ENCODE results near the gene RLN2. TPM values are rescaled to one million over a fixed set of nuclear protein-coding genes. Genes with fewer than 3 reads are reported as not detected.
"Not testable (repeated sequence)": the region's sequence is repeated elsewhere in the genome, so short reads cannot be mapped to it uniquely, and the experiment has no call there.

Gene RLN2, protein sequence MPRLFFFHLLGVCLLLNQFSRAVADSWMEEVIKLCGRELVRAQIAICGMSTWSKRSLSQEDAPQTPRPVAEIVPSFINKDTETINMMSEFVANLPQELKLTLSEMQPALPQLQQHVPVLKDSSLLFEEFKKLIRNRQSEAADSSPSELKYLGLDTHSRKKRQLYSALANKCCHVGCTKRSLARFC
- total RNA-seq: 1 to 10 TPM; 2.1 to 4.0 TPM

DNA sequence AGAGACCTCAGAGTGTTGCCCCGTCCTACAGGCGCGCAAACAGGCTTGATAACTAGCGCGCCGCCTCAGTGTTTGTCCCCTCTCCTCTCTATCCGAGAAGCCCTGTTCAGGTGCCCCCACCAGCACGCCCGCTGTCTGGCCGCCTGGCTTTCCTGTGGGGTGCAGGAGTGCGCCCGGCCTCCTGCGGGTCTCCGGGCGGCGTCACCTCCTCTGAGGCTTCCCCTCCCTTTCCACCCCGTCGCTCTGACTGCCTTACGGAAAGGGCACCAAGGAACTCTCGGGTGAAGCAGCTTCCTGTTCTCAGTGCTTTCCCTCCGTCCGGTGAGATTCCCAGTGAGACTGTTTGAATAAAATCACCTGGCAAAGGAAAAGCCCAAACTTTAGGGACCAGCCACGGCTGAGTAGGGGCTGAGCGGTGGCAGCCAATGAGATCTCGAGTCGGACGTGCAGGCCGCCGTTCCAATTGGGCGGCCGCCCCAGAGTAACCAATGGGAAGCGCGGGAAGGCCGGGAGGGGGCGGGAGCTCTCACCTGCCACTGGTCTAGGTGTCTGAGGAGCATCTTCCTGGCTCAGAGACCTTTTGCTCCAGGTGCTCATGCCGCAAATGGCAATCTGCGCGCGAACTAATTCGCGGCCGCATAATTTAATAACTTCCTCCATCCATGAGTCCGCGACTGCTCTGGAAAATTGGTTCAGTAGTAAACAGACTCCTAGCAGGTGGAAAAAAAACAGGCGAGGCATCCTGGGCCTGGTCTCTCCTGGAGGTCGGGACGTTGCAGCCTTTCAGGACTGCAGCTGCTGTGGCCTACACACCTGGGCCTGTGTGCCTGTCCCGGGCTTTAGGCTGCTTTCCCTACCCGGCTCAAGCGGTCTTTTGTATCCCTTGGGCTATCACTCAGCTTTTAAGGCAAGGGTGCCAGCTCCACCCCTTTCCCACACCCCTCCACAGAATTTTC is at the start of gene RLN2:
Gene RLN2, minus strand, starts transcription at position 877 of the 956 bp plus-strand sequence. Its CDS starts 136 bp downstream, at position 741.
- CTCF ChIA-PET; H3K36me3 Mint-ChIP-seq; DNase-seq; H3K27me3 Mint-ChIP-seq; H3K9me3 Mint-ChIP-seq (ENCODE audit: low read depth): not testable (repeated sequence)
- Mint-ChIP-seq H3K4me3 (peak within 1 kb of the TSS; percentile 41), H3K4me1 (peaks cover 28% of the 10 kb centered on the region), H3K27ac (peak within 1 kb of the TSS; percentile 12)
- ATAC-seq: peak; percentile 100

DNA sequence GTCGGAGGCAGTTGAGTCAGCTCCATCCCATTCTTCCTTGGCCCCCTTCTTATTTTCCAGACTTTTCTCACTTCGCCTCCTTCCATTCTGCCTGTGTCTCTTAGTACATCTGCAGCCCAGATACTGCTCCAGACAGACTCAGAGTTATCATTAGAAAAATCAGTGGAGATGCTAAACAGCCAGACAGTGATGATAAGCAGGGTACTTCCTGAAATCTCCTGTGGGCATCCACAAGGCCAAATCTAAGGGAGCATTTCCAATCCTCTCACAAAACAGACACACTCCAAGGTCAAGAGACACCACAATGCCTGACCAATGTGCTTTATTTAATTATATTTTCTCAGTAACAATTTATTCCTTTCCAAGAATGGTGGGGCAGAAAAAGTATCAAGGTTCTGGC is 49.7 kb upstream of the RLN2 start:
- Mint-ChIP-seq H3K9me3 (ENCODE audit: low read depth) (peaks cover 13% of the 10 kb centered on the region), H3K27ac (no peak overlapping the region), H3K36me3 (peaks cover 40% of the 10 kb centered on the region), H3K4me3 (no peak overlapping the region), H3K27me3 (no peaks in the 10 kb centered on the region), H3K4me1 (peaks cover 29% of the 10 kb centered on the region)
- CTCF ChIA-PET: no interaction called here
- ATAC-seq (no peak), DNase-seq (no peak)

DNA sequence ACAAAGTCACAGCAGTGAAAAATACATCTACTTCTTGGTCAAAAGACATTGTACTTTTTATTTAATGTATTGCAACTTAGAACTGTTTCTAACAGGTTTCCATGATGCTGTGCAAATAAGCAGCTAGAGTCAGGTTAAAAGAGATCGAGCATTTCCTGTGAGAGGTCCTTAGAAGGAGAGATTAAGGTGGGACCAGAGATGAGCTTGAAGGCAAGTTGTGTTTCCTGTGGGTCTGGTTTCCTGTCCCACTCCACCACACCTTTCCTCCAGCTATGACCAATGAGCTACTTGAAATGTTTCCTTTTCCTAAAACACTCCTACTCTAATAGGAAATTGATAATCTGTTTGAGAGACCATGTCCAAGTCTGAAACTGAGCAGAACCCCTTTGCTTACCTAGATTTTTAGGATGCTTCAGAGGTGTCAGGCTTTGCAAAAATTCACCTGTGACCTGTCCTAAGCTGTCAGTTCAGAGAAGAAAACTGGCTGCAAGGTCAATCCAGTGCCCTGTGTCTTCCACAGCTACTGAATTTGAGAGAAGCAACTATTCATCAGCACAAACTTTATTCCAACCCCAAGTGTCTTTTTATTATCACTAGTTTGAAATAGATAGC is 48.2 kb upstream of the RLN2 start:
- DNase-seq: peak; percentile 71
- peaks cover 16% of the 10 kb centered on the region for H3K9me3 Mint-ChIP-seq (ENCODE audit: low read depth)
- H3K4me3 Mint-ChIP-seq: peak overlapping the region; percentile 17
- peak; percentile 95 for ATAC-seq
- H3K27me3 Mint-ChIP-seq: no peaks in the 10 kb centered on the region
- peak overlapping the region; percentile 77 for H3K27ac Mint-ChIP-seq
- CTCF ChIA-PET: interaction anchor here (0.7 to 2.1 kb wide), 8 partner anchors 9 to 564 kb away, joined by 3 to 10 read pairs (median 3); partner anchors contain the start of genes CD274 and RLN1
- peaks cover 29% of the 10 kb centered on the region for H3K4me1 Mint-ChIP-seq
- H3K36me3 Mint-ChIP-seq: peaks cover 38% of the 10 kb centered on the region

- not testable (repeated sequence) for H3K36me3 Mint-ChIP-seq; H3K9me3 Mint-ChIP-seq (ENCODE audit: low read depth); DNase-seq; H3K27me3 Mint-ChIP-seq
- H3K27ac Mint-ChIP-seq: peak within 1 kb of the TSS; percentile 72
- CTCF ChIA-PET: interaction anchor here (1.9 kb wide), 1 partner anchor 13 kb away, joined by 10 read pairs; no protein-coding TSS in a partner anchor
- peaks cover 25% of the 10 kb centered on the region for H3K4me1 Mint-ChIP-seq
- H3K4me3 Mint-ChIP-seq: peak within 1 kb of the TSS; percentile 64
- peak; percentile 100 for ATAC-seq
These were observed 34.8 kb upstream of the RLN2 start, which contains the start of gene RLN1 for GRCh38 chr9:5338992-5339981. Gene RLN1, minus strand, starts transcription at chr9:5339876. Its CDS starts 130 bp downstream, at chr9:5339746.

- Mint-ChIP-seq H3K4me1 (peaks cover 25% of the 10 kb centered on the region), H3K27me3 (no peaks in the 10 kb centered on the region), H3K36me3 (peaks cover 21% of the 10 kb centered on the region), H3K27ac (peak overlapping the region; percentile 61), H3K9me3 (ENCODE audit: low read depth) (no peaks in the 10 kb centered on the region), H3K4me3 (peak overlapping the region; percentile 39)
- no peak for ATAC-seq
- CTCF ChIA-PET: interaction anchor here (1.1 kb wide), 1 partner anchor 10 kb away, joined by 3 read pairs; no protein-coding TSS in a partner anchor
- DNase-seq: peak; percentile 72
These were observed 32.2 kb upstream of the RLN2 start for GRCh38 chr9:5336688-5337087.

DNA sequence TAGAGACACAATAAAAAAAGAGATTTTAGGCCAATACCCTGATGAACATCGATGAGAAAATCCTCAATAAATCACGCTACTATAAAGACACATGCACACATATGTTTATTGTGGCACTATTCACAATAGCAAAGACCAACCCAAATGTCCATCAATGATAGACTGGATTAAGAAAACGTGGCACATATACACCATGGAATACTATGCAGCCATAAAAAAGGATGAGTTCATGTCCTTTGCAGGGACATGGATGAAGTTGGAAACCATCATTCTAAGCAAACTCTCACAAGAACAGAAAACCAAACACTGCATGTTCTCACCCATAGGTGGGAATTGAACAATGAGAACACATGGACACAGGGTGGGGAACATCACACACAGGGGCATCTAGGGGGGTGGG is 26.8 kb upstream of the RLN2 start:
- H3K27me3 Mint-ChIP-seq; DNase-seq; H3K9me3 Mint-ChIP-seq (ENCODE audit: low read depth); H3K4me3 Mint-ChIP-seq; ATAC-seq; CTCF ChIA-PET; H3K27ac Mint-ChIP-seq: not testable (repeated sequence)
- H3K36me3 Mint-ChIP-seq: peaks cover 38% of the 10 kb centered on the region
- peaks cover 21% of the 10 kb centered on the region for H3K4me1 Mint-ChIP-seq

GRCh38 chr9:5326893-5327548 is 22.5 kb upstream of the RLN2 start:
- CTCF ChIA-PET: interaction anchor here (0.9 kb wide), 1 partner anchor 10 kb away, joined by 3 read pairs; no protein-coding TSS in a partner anchor
- H3K27ac Mint-ChIP-seq: peak overlapping the region; percentile 3

GRCh38 chr9:5326187-5326586 is 21.7 kb upstream of the RLN2 start:
- H3K9me3 Mint-ChIP-seq (ENCODE audit: low read depth): peaks cover 2% of the 10 kb centered on the region
- CTCF ChIA-PET: no interaction called here
- peak; percentile 23 for ATAC-seq
- peaks cover 19% of the 10 kb centered on the region for H3K4me1 Mint-ChIP-seq
- H3K27ac Mint-ChIP-seq: no peak overlapping the region
- H3K36me3 Mint-ChIP-seq: peaks cover 14% of the 10 kb centered on the region
- H3K27me3 Mint-ChIP-seq: no peaks in the 10 kb centered on the region
- H3K4me3 Mint-ChIP-seq: no peak overlapping the region
- no peak for DNase-seq

More at GRCh38 chr9:5326893-5327548, 22.5 kb upstream of the RLN2 start:
- Mint-ChIP-seq H3K27me3 (no peaks in the 10 kb centered on the region), H3K4me1 (peaks cover 17% of the 10 kb centered on the region), H3K4me3 (peak overlapping the region; percentile 34), H3K36me3 (peaks cover 20% of the 10 kb centered on the region), H3K9me3 (ENCODE audit: low read depth) (peaks cover 2% of the 10 kb centered on the region)
- DNase-seq (peak; percentile 85), ATAC-seq (peak; percentile 97)

GRCh38 chr9:5321601-5322000 is 17.1 kb upstream of the RLN2 start:
- not testable (repeated sequence) for H3K4me1 Mint-ChIP-seq; H3K27ac Mint-ChIP-seq; H3K27me3 Mint-ChIP-seq; H3K4me3 Mint-ChIP-seq; ATAC-seq; DNase-seq; H3K9me3 Mint-ChIP-seq (ENCODE audit: low read depth)
- peaks cover 14% of the 10 kb centered on the region for H3K36me3 Mint-ChIP-seq
- CTCF ChIA-PET: interaction anchor here (1.1 to 1.8 kb wide), 3 partner anchors 11 to 278 kb away, joined by 3 read pairs; no protein-coding TSS in a partner anchor

- Mint-ChIP-seq H3K27ac (no peak overlapping the region), H3K9me3 (ENCODE audit: low read depth) (peaks cover 4% of the 10 kb centered on the region)
These were observed 16.5 kb upstream of the RLN2 start for GRCh38 chr9:5321058-5321457.

GRCh38 chr9:5316406-5316805 is 11.9 kb upstream of the RLN2 start:
- ATAC-seq, H3K4me3 Mint-ChIP-seq, CTCF ChIA-PET, H3K27me3 Mint-ChIP-seq, H3K4me1 Mint-ChIP-seq, DNase-seq, H3K27ac Mint-ChIP-seq: not testable (repeated sequence)
- peaks cover 15% of the 10 kb centered on the region for H3K9me3 Mint-ChIP-seq (ENCODE audit: low read depth)
- H3K36me3 Mint-ChIP-seq: peaks cover 34% of the 10 kb centered on the region

More at GRCh38 chr9:5321058-5321457, 16.5 kb upstream of the RLN2 start:
- H3K4me3 Mint-ChIP-seq: no peak overlapping the region
- no peaks in the 10 kb centered on the region for H3K27me3 Mint-ChIP-seq
- CTCF ChIA-PET: interaction anchor here (1.1 to 1.8 kb wide), 3 partner anchors 10 to 278 kb away, joined by 3 read pairs; no protein-coding TSS in a partner anchor
- peaks cover 5% of the 10 kb centered on the region for H3K4me1 Mint-ChIP-seq
- DNase-seq (no peak), ATAC-seq (no peak)
- peaks cover 18% of the 10 kb centered on the region for H3K36me3 Mint-ChIP-seq

Data from activated CD8-positive, alpha-beta memory T cell treated with anti-CD3 and anti-CD28 coated beads, Interleukin-2, amount 10 ng/mL, durations not matched to agents 7 days and 5 days (primary cell).